ENCODE results near the gene COL4A5.

DNA sequence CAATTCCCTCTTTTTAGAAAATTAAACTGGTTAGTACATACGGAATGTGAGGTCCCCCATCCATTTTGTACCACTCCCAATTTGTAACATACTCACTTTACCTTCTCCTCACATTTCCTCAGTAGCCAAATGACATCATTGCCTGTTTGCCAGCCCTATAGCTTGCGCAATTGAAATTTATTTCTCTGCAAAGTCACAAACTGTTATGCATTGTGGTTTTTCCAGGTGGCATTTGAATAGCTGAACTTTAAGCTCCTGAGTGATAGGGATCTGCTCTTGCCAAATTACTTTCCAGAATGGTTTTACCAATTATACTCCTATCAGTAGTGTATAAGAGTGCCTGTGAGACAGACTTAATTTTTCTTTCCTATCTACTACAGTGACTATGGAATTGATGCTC, 7.7 kb downstream of the COL4A5 start:
- TF ChIP-seq, protein P1, sequence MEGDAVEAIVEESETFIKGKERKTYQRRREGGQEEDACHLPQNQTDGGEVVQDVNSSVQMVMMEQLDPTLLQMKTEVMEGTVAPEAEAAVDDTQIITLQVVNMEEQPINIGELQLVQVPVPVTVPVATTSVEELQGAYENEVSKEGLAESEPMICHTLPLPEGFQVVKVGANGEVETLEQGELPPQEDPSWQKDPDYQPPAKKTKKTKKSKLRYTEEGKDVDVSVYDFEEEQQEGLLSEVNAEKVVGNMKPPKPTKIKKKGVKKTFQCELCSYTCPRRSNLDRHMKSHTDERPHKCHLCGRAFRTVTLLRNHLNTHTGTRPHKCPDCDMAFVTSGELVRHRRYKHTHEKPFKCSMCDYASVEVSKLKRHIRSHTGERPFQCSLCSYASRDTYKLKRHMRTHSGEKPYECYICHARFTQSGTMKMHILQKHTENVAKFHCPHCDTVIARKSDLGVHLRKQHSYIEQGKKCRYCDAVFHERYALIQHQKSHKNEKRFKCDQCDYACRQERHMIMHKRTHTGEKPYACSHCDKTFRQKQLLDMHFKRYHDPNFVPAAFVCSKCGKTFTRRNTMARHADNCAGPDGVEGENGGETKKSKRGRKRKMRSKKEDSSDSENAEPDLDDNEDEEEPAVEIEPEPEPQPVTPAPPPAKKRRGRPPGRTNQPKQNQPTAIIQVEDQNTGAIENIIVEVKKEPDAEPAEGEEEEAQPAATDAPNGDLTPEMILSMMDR (IDR thresholded peaks at IDR 0.05): no peak
- TF ChIP-seq POLR2A (IDR thresholded peaks at IDR 0.05): no peak

Measured in esophagus squamous epithelium (tissue), 4 donors.